Activated CD8-positive, alpha-beta T cell treated with anti-CD3 and anti-CD28 coated beads for 36 hours (primary cell): ENCODE measurements around the gene EGFR. TPM values are rescaled to one million over a fixed set of nuclear protein-coding genes. Genes with fewer than 3 reads are reported as not detected.

Experiments
- ATAC-seq: fragments of 200-7000 bp; cut with Tn5 transposase; one replicate; pipeline ENCODE4 v1.10.0; 2021; ENCODE audit warnings: mild to moderate bottlenecking, moderate library complexity
- CTCF ChIA-PET: fragments of 350-600 bp; sonication (Branson Sonifier 250); formaldehyde crosslinking; loops from one replicate; lab custom pipeline; 2021; ENCODE audit warnings: antibody characterized with exemption; lab: Charles Lee
- POLR2A ChIA-PET: fragments of 350-600 bp; sonication (Branson Sonifier 250); formaldehyde crosslinking; loops from one replicate; lab custom pipeline; 2021; ENCODE audit warnings: antibody characterized with exemption; lab: Charles Lee
- DNase-seq: peaks from one replicate; pipeline ENCODE4 v3.0.0-alpha.2; 2020
- H3K27ac Mint-ChIP-seq: one replicate; pipeline ENCODE4 v1.8.0; 2021; ENCODE audit warnings: mild to moderate bottlenecking, mixed read lengths
- H3K27me3 Mint-ChIP-seq: one replicate; pipeline ENCODE4 v1.8.0; 2021; ENCODE audit warnings: mixed read lengths
- H3K36me3 Mint-ChIP-seq: one replicate; pipeline ENCODE4 v1.8.0; 2021; ENCODE audit warnings: low read depth, mixed read lengths
- H3K4me1 Mint-ChIP-seq: one replicate; pipeline ENCODE4 v1.8.0; 2021; ENCODE audit warnings: low read depth, mixed read lengths
- H3K4me3 Mint-ChIP-seq: one replicate; pipeline ENCODE4 v1.8.0; 2021; ENCODE audit warnings: mild to moderate bottlenecking, moderate library complexity, mixed read lengths
- H3K9me3 Mint-ChIP-seq: one replicate; pipeline ENCODE4 v1.8.0; 2021; ENCODE audit warnings: mixed read lengths
- intact Hi-C: fragments of 100-400 bp; cut with micrococcal nuclease; formaldehyde crosslinking; loops from one replicate; pipeline ENCODE4 v1.10.0; 2022
- total RNA-seq, 2 experiments: library from RNA; stranded (reverse); gene quantifications; one replicate each; pipeline ENCODE4 v1.2.3, GENCODE V29; 2021
- TF ChIP-seq, protein P1 (sequence below): fragments of 200-600 bp; IDR thresholded peaks from one replicate; pipeline ENCODE4 v1.8.0; 2022; ENCODE audit warnings: antibody characterized with exemption, mild to moderate bottlenecking

EGFR gene
- total RNA-seq, 2 experiments from 2014 or later: not detected

GRCh38 chr7:55052081-55052480 lies 33.3 kb downstream of the EGFR start:
- Mint-ChIP-seq H3K27me3 (peaks cover 2% of the 10 kb centered on the region), H3K4me3 (no peak overlapping the region), H3K9me3 (no peaks in the 10 kb centered on the region), H3K4me1 (no peaks in the 10 kb centered on the region), H3K27ac (no peak overlapping the region), H3K36me3 (no peaks in the 10 kb centered on the region)
- DNase-seq: no peak
- TF ChIP-seq, protein P1, sequence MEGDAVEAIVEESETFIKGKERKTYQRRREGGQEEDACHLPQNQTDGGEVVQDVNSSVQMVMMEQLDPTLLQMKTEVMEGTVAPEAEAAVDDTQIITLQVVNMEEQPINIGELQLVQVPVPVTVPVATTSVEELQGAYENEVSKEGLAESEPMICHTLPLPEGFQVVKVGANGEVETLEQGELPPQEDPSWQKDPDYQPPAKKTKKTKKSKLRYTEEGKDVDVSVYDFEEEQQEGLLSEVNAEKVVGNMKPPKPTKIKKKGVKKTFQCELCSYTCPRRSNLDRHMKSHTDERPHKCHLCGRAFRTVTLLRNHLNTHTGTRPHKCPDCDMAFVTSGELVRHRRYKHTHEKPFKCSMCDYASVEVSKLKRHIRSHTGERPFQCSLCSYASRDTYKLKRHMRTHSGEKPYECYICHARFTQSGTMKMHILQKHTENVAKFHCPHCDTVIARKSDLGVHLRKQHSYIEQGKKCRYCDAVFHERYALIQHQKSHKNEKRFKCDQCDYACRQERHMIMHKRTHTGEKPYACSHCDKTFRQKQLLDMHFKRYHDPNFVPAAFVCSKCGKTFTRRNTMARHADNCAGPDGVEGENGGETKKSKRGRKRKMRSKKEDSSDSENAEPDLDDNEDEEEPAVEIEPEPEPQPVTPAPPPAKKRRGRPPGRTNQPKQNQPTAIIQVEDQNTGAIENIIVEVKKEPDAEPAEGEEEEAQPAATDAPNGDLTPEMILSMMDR: no peak
- ATAC-seq: no peak
- intact Hi-C loops: no loop called here
- ChIA-PET CTCF (no interaction called here), POLR2A (no interaction called here)

DNA sequence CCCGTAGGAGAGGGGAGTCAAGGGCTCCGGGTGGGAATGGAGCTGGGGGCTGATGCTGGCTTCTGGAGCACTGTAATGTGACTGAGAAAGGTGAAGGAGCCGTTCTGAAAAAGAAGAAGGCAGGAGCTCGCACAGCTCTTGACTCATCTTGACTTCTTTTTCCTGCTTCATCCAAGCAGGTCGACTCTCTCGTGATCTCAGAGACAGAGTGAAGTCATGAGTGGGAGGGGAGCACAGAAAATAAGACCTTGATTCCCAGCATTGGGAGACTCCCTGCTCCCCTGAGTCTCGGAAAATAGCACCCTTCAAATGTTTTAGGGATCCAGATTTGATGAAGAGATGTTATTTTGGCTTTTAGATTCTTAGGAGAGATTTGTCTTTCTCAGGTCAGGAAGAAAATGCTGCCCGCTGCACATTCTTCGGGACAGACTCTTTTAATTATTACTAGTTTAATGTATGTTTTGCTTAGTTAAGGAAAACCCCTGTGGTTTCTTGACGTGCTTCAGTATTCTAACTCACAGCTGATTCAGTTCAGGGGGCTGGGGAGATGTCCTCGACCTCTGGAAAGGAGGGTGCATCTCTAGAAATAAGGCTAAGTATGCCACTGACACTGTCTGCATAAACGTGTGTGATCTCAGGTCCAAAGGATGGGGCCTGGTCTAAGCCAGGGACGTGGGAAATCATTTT lies 34.1 kb downstream of the EGFR start:
- no peaks in the 10 kb centered on the region for H3K4me1 Mint-ChIP-seq

GRCh38 chr7:55053651-55054571 lies 35.1 kb downstream of the EGFR start:
- Mint-ChIP-seq H3K4me3 (no peak overlapping the region), H3K4me1 (no peaks in the 10 kb centered on the region), H3K27me3 (peaks cover 2% of the 10 kb centered on the region), H3K36me3 (no peaks in the 10 kb centered on the region), H3K9me3 (no peaks in the 10 kb centered on the region), H3K27ac (no peak overlapping the region)
- TF ChIP-seq, protein P1: no peak
- CTCF ChIA-PET: no interaction called here
- ATAC-seq: no peak
- intact Hi-C loops: no loop called here
- POLR2A ChIA-PET: no interaction called here
- no peak for DNase-seq

More for the DNA sequence above, 34.1 kb downstream of the EGFR start:
- no peak overlapping the region for H3K27ac Mint-ChIP-seq
- DNase-seq (no peak), ATAC-seq (no peak)
- ChIA-PET CTCF (no interaction called here), POLR2A (no interaction called here)
- intact Hi-C loops: no loop called here
- TF ChIP-seq, protein P1: no peak
- peaks cover 2% of the 10 kb centered on the region for H3K27me3 Mint-ChIP-seq
- H3K4me3 Mint-ChIP-seq: no peak overlapping the region
- no peaks in the 10 kb centered on the region for H3K36me3 Mint-ChIP-seq
- no peaks in the 10 kb centered on the region for H3K9me3 Mint-ChIP-seq

DNA sequence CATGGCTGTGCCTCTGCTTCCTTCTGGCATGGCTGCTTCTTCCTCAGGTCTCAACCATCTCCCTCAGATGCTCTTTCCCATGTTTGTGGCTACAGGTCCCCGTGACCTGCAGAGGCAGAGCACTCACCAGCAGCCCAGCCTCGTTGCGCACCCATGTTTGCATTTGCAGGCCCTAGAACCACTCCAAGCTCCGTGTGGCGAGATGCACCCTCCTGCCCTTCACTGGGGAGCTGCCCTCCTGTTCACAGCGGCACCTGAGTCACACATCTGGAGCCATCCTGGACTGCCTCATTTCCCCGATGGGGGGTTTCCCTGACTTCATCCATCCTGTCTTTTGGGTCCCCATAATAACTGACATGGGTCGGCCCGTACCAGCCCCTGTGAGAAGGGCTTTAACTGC lies 35.9 kb downstream of the EGFR start:
- Mint-ChIP-seq H3K4me1 (no peaks in the 10 kb centered on the region), H3K27me3 (peaks cover 2% of the 10 kb centered on the region), H3K27ac (no peak overlapping the region), H3K4me3 (no peak overlapping the region), H3K9me3 (no peaks in the 10 kb centered on the region), H3K36me3 (no peaks in the 10 kb centered on the region)
- ATAC-seq: no peak
- TF ChIP-seq, protein P1: no peak
- intact Hi-C loops: no loop called here
- ChIA-PET CTCF (no interaction called here), POLR2A (no interaction called here)
- no peak for DNase-seq

DNA sequence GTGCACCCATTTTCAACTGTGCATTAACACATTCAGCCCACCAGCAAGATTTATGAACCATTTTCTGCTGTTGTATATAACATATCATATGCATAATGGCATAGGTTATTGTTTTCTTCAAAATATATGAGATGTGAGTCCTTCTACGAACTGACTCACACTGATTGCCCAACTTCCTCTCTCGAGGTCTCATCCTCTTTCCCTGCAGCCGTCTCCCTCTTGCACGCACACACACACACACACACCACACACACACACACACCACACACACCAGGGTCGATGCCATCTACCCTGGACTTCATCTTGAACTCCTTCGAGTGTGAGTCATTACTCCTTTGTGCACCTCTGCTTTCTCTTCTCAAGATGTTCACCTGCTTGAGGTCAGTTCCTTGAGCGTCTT lies 36.7 kb downstream of the EGFR start:
- ATAC-seq: no peak
- no peak for DNase-seq
- H3K9me3 Mint-ChIP-seq: no peaks in the 10 kb centered on the region
- H3K27me3 Mint-ChIP-seq: peaks cover 2% of the 10 kb centered on the region
- ChIA-PET POLR2A (no interaction called here), CTCF (no interaction called here)
- TF ChIP-seq, protein P1: no peak
- H3K27ac Mint-ChIP-seq: no peak overlapping the region
- H3K4me1 Mint-ChIP-seq: no peaks in the 10 kb centered on the region
- intact Hi-C loops: no loop called here
- H3K4me3 Mint-ChIP-seq: no peak overlapping the region
- H3K36me3 Mint-ChIP-seq: no peaks in the 10 kb centered on the region
